Stimulated activated memory B cell treated with anti-CD40 and anti-IgM and Interleukin-4, amounts not matched to agents 10 μg/mL and 1 μg/mL and 100 μg/mL, for 72 hours (primary cell): ENCODE results near the gene GEMIN8.

Source experiments
- ATAC-seq: fragments of 150-1000 bp; cut with Tn5 transposase; 2 replicates; pipeline ENCODE4 v1.10.0; 2021
- H3K27ac Mint-ChIP-seq: one replicate; pipeline ENCODE4 v1.8.0; 2022; ENCODE audit warnings: mild to moderate bottlenecking, mixed read lengths
- H3K27me3 Mint-ChIP-seq: one replicate; pipeline ENCODE4 v1.8.0; 2022; ENCODE audit warnings: mixed read lengths
- H3K36me3 Mint-ChIP-seq: one replicate; pipeline ENCODE4 v1.8.0; 2022; ENCODE audit warnings: mixed read lengths
- H3K4me1 Mint-ChIP-seq: one replicate; pipeline ENCODE4 v1.8.0; 2022; ENCODE audit warnings: mixed read lengths
- H3K4me3 Mint-ChIP-seq: one replicate; pipeline ENCODE4 v1.8.0; 2022; ENCODE audit warnings: mild to moderate bottlenecking, moderate library complexity, mixed read lengths
- H3K9me3 Mint-ChIP-seq: one replicate; pipeline ENCODE4 v1.8.0; 2022; ENCODE audit warnings: mixed read lengths

The GEMIN8 gene

DNA sequence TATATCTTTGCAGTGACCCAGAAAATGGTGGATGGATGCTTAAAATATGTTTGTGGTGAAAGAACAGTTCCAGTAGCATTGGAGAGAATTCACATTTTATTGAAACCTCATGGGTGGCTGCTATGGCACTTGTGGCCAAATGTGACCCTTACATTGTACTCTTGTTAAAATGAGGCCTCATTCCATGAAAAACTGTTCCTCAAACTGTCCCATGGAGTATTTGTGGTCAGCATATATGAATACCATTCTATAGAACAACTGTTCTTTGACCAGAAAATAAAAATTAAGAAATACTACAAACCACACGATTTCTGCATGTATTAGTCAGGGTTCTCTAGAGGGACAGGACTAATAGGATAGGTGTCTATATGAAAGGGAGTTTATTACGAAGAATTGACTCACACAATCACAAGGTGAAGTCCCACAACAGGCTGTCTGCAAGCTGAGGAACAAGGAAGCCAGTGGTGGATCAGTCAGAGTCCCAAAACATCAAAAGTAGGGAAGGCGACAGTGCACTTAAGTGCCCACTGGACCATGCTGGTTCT lies 35.1 kb downstream of the GEMIN8 start:
- no peak overlapping the region for H3K27ac Mint-ChIP-seq
- ATAC-seq, result no peak
- H3K27me3 Mint-ChIP-seq, result no peaks in the 10 kb centered on the region
- H3K36me3 Mint-ChIP-seq, result no peaks in the 10 kb centered on the region
- H3K4me3 Mint-ChIP-seq, result no peak overlapping the region
- H3K9me3 Mint-ChIP-seq, result no peaks in the 10 kb centered on the region
- H3K4me1 Mint-ChIP-seq, result no peaks in the 10 kb centered on the region

DNA sequence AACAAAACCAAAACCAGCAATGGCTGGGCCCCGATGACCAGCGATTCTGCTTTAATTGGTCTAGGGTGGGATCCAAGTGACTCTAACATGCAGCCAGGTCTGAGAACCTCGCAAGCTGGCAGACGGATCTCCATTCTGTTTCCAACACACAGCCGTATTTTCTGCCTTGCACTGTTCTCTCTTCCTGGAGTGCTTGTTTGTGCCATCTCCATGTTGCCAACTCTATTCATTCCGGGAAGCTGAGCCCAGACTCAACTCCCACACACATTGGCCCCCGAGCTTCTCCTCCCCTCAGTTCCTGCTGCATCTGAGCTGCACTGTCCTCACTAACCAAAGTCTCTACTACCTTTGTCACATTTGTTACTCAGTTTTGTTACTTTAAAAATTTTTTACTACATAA lies 35.6 kb downstream of the GEMIN8 start:
- ATAC-seq, result no peak
- Mint-ChIP-seq H3K4me1 (no peaks in the 10 kb centered on the region), H3K4me3 (no peak overlapping the region), H3K9me3 (no peaks in the 10 kb centered on the region), H3K27me3 (no peaks in the 10 kb centered on the region), H3K36me3 (no peaks in the 10 kb centered on the region), H3K27ac (no peak overlapping the region)

DNA sequence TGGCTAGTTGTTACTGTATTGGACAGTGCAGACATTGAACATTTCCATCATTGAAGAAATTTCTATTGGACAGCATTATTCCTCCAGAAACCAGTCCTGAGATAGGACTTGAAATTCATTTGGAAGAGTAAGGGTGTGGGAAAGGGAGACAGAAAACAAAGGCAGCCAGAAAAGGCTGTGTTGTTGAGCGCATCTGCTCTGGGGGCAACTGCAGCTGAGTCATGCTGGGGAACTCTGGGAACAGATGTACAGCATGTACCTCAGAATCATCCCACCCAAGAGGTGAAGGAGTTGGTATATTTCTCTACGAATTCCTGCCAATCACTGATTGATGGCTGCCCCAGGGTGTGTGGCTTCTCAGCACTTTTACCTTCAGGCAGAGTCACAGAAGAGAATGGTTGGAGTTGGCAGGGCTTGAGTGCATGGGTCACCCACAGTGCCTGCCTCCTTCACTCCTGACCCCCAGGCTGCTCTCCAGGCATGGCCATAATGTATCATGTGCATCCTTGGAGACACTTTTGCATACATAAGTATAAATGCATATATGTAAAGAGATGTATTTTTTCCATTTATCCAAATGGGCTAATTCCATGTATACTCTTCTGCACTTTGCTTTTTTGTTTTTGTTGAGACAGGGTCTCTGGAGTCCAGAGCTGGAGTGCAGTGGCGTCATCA lies 39.4 kb downstream of the GEMIN8 start:
- no peaks in the 10 kb centered on the region for H3K36me3 Mint-ChIP-seq
- no peak overlapping the region for H3K4me3 Mint-ChIP-seq
- no peaks in the 10 kb centered on the region for H3K9me3 Mint-ChIP-seq
- H3K4me1 Mint-ChIP-seq, result no peaks in the 10 kb centered on the region
- no peak overlapping the region for H3K27ac Mint-ChIP-seq
- no peaks in the 10 kb centered on the region for H3K27me3 Mint-ChIP-seq
- no peak for ATAC-seq

DNA sequence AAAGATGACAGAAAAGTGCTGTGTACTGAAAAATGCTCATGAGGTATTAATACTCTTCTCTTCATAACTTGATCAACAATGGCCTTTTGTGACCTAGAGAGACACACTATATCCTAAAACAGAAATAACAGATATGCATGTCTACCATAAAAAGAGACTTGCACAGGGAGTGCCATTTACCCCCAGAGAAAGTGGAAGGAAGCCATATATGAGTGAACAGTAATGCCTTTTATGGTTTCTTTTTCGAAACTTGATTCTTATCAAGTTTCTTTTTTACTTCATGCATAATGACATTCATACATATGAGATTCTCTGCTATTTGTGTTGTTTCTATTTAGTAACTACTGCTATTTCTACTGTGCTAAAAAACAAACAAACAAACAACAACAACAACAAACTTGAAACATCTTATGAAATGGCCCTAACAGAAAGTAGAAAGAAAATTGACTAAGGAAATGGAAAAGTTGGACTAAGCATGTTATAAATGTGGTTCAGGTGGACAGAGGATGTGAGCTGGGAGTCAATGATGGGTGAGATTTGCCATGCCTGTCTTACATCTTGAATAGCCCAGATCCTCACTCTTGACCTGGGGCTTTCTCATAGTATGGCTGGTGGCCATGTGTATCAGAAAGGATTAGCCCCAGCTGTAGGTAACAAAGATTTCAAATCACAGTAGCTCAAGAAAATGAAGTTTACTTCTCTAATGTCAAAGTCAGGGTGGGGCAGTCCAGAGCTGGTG lies 43.8 kb downstream of the GEMIN8 start:
- Mint-ChIP-seq H3K36me3 (no peaks in the 10 kb centered on the region), H3K27me3 (no peaks in the 10 kb centered on the region), H3K4me1 (no peaks in the 10 kb centered on the region), H3K27ac (no peak overlapping the region), H3K9me3 (no peaks in the 10 kb centered on the region), H3K4me3 (no peak overlapping the region)
- ATAC-seq, result no peak

DNA sequence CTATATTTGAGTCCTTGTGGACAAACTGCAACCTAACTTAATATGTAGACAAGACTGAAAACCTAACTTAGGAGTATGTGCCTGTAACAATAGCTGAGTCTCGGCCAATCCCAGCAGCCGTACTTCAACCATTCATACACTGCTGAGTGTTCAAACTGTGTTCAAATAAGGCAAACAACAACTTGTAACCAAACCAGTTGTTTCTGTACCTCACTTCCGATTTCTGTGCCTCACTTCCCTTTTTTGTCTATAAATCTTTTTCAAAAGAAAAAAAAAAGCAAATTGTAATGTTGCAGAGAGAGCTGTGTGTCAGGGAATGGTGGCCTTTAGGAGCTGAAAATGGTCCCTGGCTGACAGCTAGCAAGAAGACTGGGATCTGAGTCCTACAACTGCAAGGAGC lies 46.0 kb downstream of the GEMIN8 start:
- Mint-ChIP-seq H3K27me3 (no peaks in the 10 kb centered on the region), H3K4me3 (no peak overlapping the region), H3K4me1 (no peaks in the 10 kb centered on the region), H3K36me3 (peaks cover 5% of the 10 kb centered on the region), H3K9me3 (no peaks in the 10 kb centered on the region), H3K27ac (no peak overlapping the region)
- no peak for ATAC-seq

DNA sequence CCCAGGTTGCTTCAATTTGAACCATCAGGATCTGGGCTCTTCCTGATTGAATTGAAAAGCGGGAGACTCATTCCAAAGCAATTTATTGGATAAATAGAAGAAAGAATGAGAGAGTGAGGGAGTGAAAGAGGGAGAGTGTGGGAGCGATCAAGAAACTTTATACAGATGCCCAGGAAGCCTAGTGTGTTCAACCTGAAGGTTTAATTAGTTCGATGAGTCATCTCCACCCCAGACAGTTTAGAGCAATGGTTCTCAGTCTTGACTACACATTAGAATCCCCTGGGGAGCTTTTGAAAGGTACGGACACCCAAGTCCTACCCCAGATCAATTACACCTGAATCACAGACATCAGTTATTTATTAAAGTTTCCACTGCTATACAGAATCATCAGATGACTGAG lies 61.5 kb downstream of the GEMIN8 start:
- H3K9me3 Mint-ChIP-seq, result peaks cover 3% of the 10 kb centered on the region
- H3K4me1 Mint-ChIP-seq, result no peaks in the 10 kb centered on the region
- no peaks in the 10 kb centered on the region for H3K27me3 Mint-ChIP-seq
- no peaks in the 10 kb centered on the region for H3K36me3 Mint-ChIP-seq
- H3K27ac Mint-ChIP-seq, result no peak overlapping the region
- ATAC-seq, result no peak
- no peak overlapping the region for H3K4me3 Mint-ChIP-seq

DNA sequence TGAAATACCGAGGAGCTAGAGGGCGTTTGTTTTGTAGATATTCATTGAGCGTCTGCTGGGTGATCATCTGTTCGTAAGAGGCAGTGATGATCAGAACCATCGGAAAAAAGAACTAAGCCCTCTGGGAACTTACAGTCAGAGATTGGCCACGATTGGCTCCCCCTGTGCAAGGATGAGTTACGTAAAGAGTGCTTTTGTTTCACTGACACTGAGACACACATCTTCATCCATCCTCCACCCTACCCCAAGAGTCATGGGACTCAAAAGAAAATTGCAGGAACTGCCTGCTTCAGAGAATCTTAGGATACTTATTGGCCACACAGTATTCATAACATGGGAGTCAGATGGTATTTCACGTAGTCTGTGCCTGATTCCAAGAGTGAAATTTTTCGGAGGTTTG lies 62.1 kb downstream of the GEMIN8 start:
- Mint-ChIP-seq H3K9me3 (peaks cover 3% of the 10 kb centered on the region), H3K4me3 (no peak overlapping the region), H3K4me1 (no peaks in the 10 kb centered on the region), H3K36me3 (no peaks in the 10 kb centered on the region), H3K27ac (no peak overlapping the region), H3K27me3 (no peaks in the 10 kb centered on the region)
- no peak for ATAC-seq

DNA sequence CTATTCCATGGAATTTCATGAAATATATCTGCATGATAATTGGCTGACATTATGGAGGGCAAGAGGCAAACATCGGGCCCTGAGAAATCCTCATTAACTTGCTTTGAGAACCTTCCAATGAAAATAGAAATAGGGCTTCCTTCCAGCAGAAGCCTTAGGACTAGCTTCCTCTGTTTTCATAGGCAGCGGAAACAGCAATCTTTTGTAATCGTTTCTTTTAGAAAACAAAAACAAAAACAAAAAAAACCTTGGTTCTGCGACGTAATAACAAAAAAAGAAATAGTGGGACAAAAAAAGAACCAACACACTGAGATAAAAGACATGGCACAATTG lies 62.9 kb downstream of the GEMIN8 start:
- H3K9me3 Mint-ChIP-seq, result peaks cover 2% of the 10 kb centered on the region
- no peaks in the 10 kb centered on the region for H3K4me1 Mint-ChIP-seq
- no peaks in the 10 kb centered on the region for H3K27me3 Mint-ChIP-seq
- no peaks in the 10 kb centered on the region for H3K36me3 Mint-ChIP-seq
- no peak overlapping the region for H3K27ac Mint-ChIP-seq
- no peak for ATAC-seq
- H3K4me3 Mint-ChIP-seq, result no peak overlapping the region

DNA sequence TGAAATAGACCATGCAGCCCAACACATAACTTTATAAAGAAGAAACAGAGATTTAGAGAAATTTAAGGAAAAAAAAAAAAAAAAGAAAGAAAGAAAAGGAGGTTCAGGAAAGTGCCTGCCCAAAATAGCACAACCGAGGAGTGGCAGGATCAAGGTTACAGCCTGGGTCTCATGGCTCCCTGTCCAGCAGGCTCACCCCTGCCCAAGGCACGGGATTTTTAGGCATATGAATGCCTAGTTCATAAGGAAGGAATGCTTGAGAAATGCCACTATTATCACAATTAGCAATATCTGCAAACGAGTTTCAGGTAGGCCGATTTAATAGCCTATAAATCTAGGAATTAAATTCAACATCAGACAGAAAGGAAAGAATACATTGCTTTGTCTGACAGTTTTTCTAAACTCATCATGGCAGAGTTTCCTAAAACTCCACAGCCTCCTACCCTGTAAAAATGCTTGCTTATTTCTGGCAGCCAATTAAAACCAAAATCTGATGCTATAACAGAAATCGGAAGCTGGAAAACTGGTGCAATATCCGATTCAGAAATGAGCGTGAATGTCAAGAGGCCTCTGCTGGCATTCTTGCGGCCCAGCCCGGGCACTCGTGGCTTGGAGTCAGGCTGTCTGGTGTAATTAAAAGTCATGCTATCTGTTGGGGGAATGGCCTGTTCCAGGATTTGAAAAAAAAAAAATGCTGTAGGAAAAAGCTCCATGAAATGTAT lies 63.5 kb downstream of the GEMIN8 start:
- Mint-ChIP-seq H3K4me3 (no peak overlapping the region), H3K9me3 (no peaks in the 10 kb centered on the region), H3K36me3 (no peaks in the 10 kb centered on the region), H3K4me1 (no peaks in the 10 kb centered on the region), H3K27me3 (no peaks in the 10 kb centered on the region), H3K27ac (no peak overlapping the region)
- ATAC-seq, result no peak

DNA sequence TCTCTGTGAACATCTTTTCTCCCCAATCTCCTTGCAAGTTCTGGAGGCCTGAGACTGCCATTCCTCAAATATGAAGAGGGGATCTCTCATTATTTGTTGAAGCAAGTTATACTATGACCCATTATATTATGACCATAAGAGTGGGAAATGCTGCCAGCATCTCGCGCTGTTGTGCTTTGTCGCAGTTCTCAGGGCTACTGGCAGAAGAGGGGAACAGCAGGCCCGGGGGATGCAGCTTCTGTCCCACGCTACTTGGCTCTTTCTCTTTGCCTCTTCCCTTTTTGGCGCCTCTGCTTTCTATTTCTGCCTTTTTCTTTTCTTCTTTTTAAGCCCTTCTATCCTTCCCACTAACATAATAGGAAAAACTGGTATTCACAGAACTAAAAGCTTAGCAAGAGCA lies 64.2 kb downstream of the GEMIN8 start:
- H3K9me3 Mint-ChIP-seq, result no peaks in the 10 kb centered on the region
- H3K4me3 Mint-ChIP-seq, result no peak overlapping the region
- no peaks in the 10 kb centered on the region for H3K27me3 Mint-ChIP-seq
- H3K27ac Mint-ChIP-seq, result no peak overlapping the region
- ATAC-seq, result no peak
- no peaks in the 10 kb centered on the region for H3K4me1 Mint-ChIP-seq
- no peaks in the 10 kb centered on the region for H3K36me3 Mint-ChIP-seq

DNA sequence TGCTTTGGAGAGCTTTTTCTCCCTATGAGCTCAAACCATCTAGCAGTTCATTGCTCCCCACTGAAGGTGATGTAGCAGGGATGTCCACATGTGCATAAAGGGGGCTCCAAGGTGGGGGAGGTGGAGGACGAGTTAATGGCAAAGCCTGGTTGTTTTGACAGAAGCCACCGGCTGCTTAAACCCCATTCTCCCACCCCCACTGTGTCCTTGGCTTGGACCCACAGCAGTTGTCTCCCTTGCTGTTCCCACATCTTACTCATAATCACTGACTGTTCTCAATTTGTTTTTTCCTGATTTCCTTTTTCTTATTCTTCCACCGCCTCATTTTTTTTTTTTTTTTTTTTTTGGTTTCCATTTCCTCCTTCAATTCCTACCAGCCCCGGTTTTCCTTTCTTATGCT lies 72.7 kb downstream of the GEMIN8 start:
- Mint-ChIP-seq H3K4me3 (no peak overlapping the region), H3K27ac (no peak overlapping the region), H3K9me3 (peaks cover 2% of the 10 kb centered on the region), H3K36me3 (no peaks in the 10 kb centered on the region), H3K4me1 (no peaks in the 10 kb centered on the region), H3K27me3 (peaks cover 5% of the 10 kb centered on the region)
- no peak for ATAC-seq
